ENCODE measurements around the gene LRRC8A.
A peak's percentile ranks its signal among the peaks of the same experiment; 100 is the strongest.

LRRC8A gene

GRCh38 chr9:128901822-128902221 is 19.9 kb downstream of the LRRC8A start:
- Histone ChIP-seq H2AK5ac (ENCODE audit: low read depth, low read length) (no peak overlapping the region), H3K4me1 (ENCODE audit: control insufficient read depth in 2 of 2, insufficient read depth in 1 of 2, low read depth in 1 of 2, low read length in 2 of 2) (no peaks in the 10 kb centered on the region), H2BK15ac (ENCODE audit: low read length) (no peak overlapping the region), H3K79me1 (ENCODE audit: low read depth, low read length) (peaks cover 2% of the 10 kb centered on the region), H3K36me3 (replicated peaks in 1 of 2; ENCODE audit: control insufficient read depth in 2 of 2, insufficient read depth in 2 of 2, low read length in 2 of 2) (peaks cover 4 to 44% of the 10 kb centered on the region in 2 donors), H3K23ac (ENCODE audit: low read depth, low read length, poor library complexity) (no peak overlapping the region), H3K18ac (ENCODE audit: low read length) (no peak overlapping the region), H3K9ac (ENCODE audit: low read depth, low read length, poor library complexity) (no peak overlapping the region), H4K8ac (ENCODE audit: low read depth, low read length) (no peak overlapping the region), H3K4ac (ENCODE audit: low read length) (no peak overlapping the region), H4K91ac (ENCODE audit: low read depth, low read length, poor library complexity) (no peak overlapping the region), H2BK12ac (ENCODE audit: low read length) (no peak overlapping the region), H3K4me3 (ENCODE audit: low read length in 2 of 2) (no peak overlapping the region), H3K27ac (replicated peaks; ENCODE audit: low read length) (no peak overlapping the region), H3K14ac (ENCODE audit: low read length) (no peak overlapping the region), H3K27me3 (ENCODE audit: control insufficient read depth in 3 of 3, insufficient read depth in 3 of 3, low read depth in 1 of 3, low read length in 3 of 3) (no peaks in the 10 kb centered on the region), H2AFZ (ENCODE audit: low read length) (no peak overlapping the region), H3K9me3 (replicated peaks in 1 of 2; ENCODE audit: control insufficient read depth in 2 of 2, insufficient read depth in 1 of 2, low read depth in 1 of 2, low read length in 2 of 2) (no peaks in the 10 kb centered on the region), H2BK120ac (ENCODE audit: low read depth, low read length) (no peak overlapping the region), H2BK5ac (ENCODE audit: low read length) (peak overlapping the region; percentile 24), H3K4me2 (ENCODE audit: insufficient read depth, low read length, poor library complexity, severe bottlenecking) (no peak overlapping the region)
- no peak for DNase-seq (ENCODE audit: low spot score)
- WGBS, 2 donors (ENCODE audit: extremely low coverage in 2 of 2, insufficient read length in 2 of 2, insufficient replicate concordance in 1 of 2): no CpG with 5 or more reads among the region's 5 CpGs

GRCh38 chr9:128902351-128903078 is 20.6 kb downstream of the LRRC8A start:
- H3K27ac ChIP-seq (replicated peaks; ENCODE audit: low read length): no peak overlapping the region

GRCh38 chr9:128903079-128903461 is 21.1 kb downstream of the LRRC8A start:
- Histone ChIP-seq H3K27me3 (ENCODE audit: control insufficient read depth in 3 of 3, insufficient read depth in 3 of 3, low read depth in 1 of 3, low read length in 3 of 3) (no peaks in the 10 kb centered on the region), H3K14ac (ENCODE audit: low read length) (no peak overlapping the region), H2AFZ (ENCODE audit: low read length) (no peak overlapping the region), H2BK120ac (ENCODE audit: low read depth, low read length) (no peak overlapping the region), H2BK15ac (ENCODE audit: low read length) (no peak overlapping the region), H3K18ac (ENCODE audit: low read length) (no peak overlapping the region), H3K4me2 (ENCODE audit: insufficient read depth, low read length, poor library complexity, severe bottlenecking) (no peak overlapping the region), H3K9ac (ENCODE audit: low read depth, low read length, poor library complexity) (no peak overlapping the region), H3K23ac (ENCODE audit: low read depth, low read length, poor library complexity) (no peak overlapping the region), H3K79me1 (ENCODE audit: low read depth, low read length) (peaks cover 5% of the 10 kb centered on the region), H2BK12ac (ENCODE audit: low read length) (no peak overlapping the region), H3K9me3 (replicated peaks in 1 of 2; ENCODE audit: control insufficient read depth in 2 of 2, insufficient read depth in 1 of 2, low read depth in 1 of 2, low read length in 2 of 2) (no peaks in the 10 kb centered on the region), H4K8ac (ENCODE audit: low read depth, low read length) (no peak overlapping the region), H3K4me3 (ENCODE audit: low read length in 2 of 2) (no peak overlapping the region), H3K36me3 (replicated peaks in 1 of 2; ENCODE audit: control insufficient read depth in 2 of 2, insufficient read depth in 2 of 2, low read length in 2 of 2) (peaks cover 14 to 44% of the 10 kb centered on the region in 2 donors), H3K4me1 (ENCODE audit: control insufficient read depth in 2 of 2, insufficient read depth in 1 of 2, low read depth in 1 of 2, low read length in 2 of 2) (no peaks in the 10 kb centered on the region), H3K4ac (ENCODE audit: low read length) (no peak overlapping the region), H4K91ac (ENCODE audit: low read depth, low read length, poor library complexity) (no peak overlapping the region), H2AK5ac (ENCODE audit: low read depth, low read length) (no peak overlapping the region), H2BK5ac (ENCODE audit: low read length) (peak overlapping the region; percentile 24), H3K27ac (replicated peaks; ENCODE audit: low read length) (no peak overlapping the region)
- WGBS, 2 donors (ENCODE audit: extremely low coverage in 2 of 2, insufficient read length in 2 of 2, insufficient replicate concordance in 1 of 2): no CpG with 5 or more reads among the region's 2 CpGs
- DNase-seq (ENCODE audit: low spot score): no peak

More at GRCh38 chr9:128902351-128903078, 20.6 kb downstream of the LRRC8A start:
- Histone ChIP-seq H3K14ac (ENCODE audit: low read length) (no peak overlapping the region), H3K4ac (ENCODE audit: low read length) (no peak overlapping the region), H2BK120ac (ENCODE audit: low read depth, low read length) (no peak overlapping the region), H3K18ac (ENCODE audit: low read length) (no peak overlapping the region), H3K9me3 (replicated peaks in 1 of 2; ENCODE audit: control insufficient read depth in 2 of 2, insufficient read depth in 1 of 2, low read depth in 1 of 2, low read length in 2 of 2) (no peaks in the 10 kb centered on the region), H3K4me2 (ENCODE audit: insufficient read depth, low read length, poor library complexity, severe bottlenecking) (no peak overlapping the region), H3K23ac (ENCODE audit: low read depth, low read length, poor library complexity) (no peak overlapping the region), H3K27me3 (ENCODE audit: control insufficient read depth in 3 of 3, insufficient read depth in 3 of 3, low read depth in 1 of 3, low read length in 3 of 3) (no peaks in the 10 kb centered on the region), H2AFZ (ENCODE audit: low read length) (no peak overlapping the region), H4K91ac (ENCODE audit: low read depth, low read length, poor library complexity) (no peak overlapping the region), H3K9ac (ENCODE audit: low read depth, low read length, poor library complexity) (no peak overlapping the region), H3K4me1 (ENCODE audit: control insufficient read depth in 2 of 2, insufficient read depth in 1 of 2, low read depth in 1 of 2, low read length in 2 of 2) (no peaks in the 10 kb centered on the region), H3K4me3 (ENCODE audit: low read length in 2 of 2) (no peak overlapping the region), H2BK12ac (ENCODE audit: low read length) (no peak overlapping the region), H3K36me3 (replicated peaks in 1 of 2; ENCODE audit: control insufficient read depth in 2 of 2, insufficient read depth in 2 of 2, low read length in 2 of 2) (peaks cover 9 to 44% of the 10 kb centered on the region in 2 donors), H4K8ac (ENCODE audit: low read depth, low read length) (no peak overlapping the region), H2BK15ac (ENCODE audit: low read length) (no peak overlapping the region), H2BK5ac (ENCODE audit: low read length) (peak overlapping the region; percentile 24), H2AK5ac (ENCODE audit: low read depth, low read length) (no peak overlapping the region), H3K79me1 (ENCODE audit: low read depth, low read length) (peaks cover 2% of the 10 kb centered on the region)
- DNase-seq (ENCODE audit: low spot score): no peak
- WGBS, 2 donors (ENCODE audit: extremely low coverage in 2 of 2, insufficient read length in 2 of 2, insufficient replicate concordance in 1 of 2): no CpG with 5 or more reads among the region's 23 CpGs

- H3K18ac ChIP-seq (ENCODE audit: low read length): no peak overlapping the region
- H3K14ac ChIP-seq (ENCODE audit: low read length): no peak overlapping the region
- H2BK5ac ChIP-seq (ENCODE audit: low read length): no peak overlapping the region
- H3K27ac ChIP-seq (replicated peaks; ENCODE audit: low read length): no peak overlapping the region
- peaks cover 5% of the 10 kb centered on the region for H3K79me1 ChIP-seq (ENCODE audit: low read depth, low read length)
- no peak overlapping the region for H3K4me3 ChIP-seq (ENCODE audit: low read length in 2 of 2)
- no peak overlapping the region for H3K23ac ChIP-seq (ENCODE audit: low read depth, low read length, poor library complexity)
- no peak overlapping the region for H4K8ac ChIP-seq (ENCODE audit: low read depth, low read length)
- H3K9ac ChIP-seq (ENCODE audit: low read depth, low read length, poor library complexity): no peak overlapping the region
- H3K4me2 ChIP-seq (ENCODE audit: insufficient read depth, low read length, poor library complexity, severe bottlenecking): no peak overlapping the region
- WGBS, 2 donors (ENCODE audit: extremely low coverage in 2 of 2, insufficient read length in 2 of 2, insufficient replicate concordance in 1 of 2): no CpG with 5 or more reads among the region's 10 CpGs
- DNase-seq (ENCODE audit: low spot score): no peak
- no peaks in the 10 kb centered on the region for H3K4me1 ChIP-seq (ENCODE audit: control insufficient read depth in 2 of 2, insufficient read depth in 1 of 2, low read depth in 1 of 2, low read length in 2 of 2)
- no peak overlapping the region for H3K4ac ChIP-seq (ENCODE audit: low read length)
- H2AK5ac ChIP-seq (ENCODE audit: low read depth, low read length): no peak overlapping the region
- H2AFZ ChIP-seq (ENCODE audit: low read length): no peak overlapping the region
- H3K9me3 ChIP-seq (replicated peaks in 1 of 2; ENCODE audit: control insufficient read depth in 2 of 2, insufficient read depth in 1 of 2, low read depth in 1 of 2, low read length in 2 of 2): peaks cover 0 to 3% of the 10 kb centered on the region in 2 donors
- no peak overlapping the region for H2BK120ac ChIP-seq (ENCODE audit: low read depth, low read length)
- H3K27me3 ChIP-seq (ENCODE audit: control insufficient read depth in 3 of 3, insufficient read depth in 3 of 3, low read depth in 1 of 3, low read length in 3 of 3): no peaks in the 10 kb centered on the region
- peaks cover 20 to 44% of the 10 kb centered on the region in 2 donors for H3K36me3 ChIP-seq (replicated peaks in 1 of 2; ENCODE audit: control insufficient read depth in 2 of 2, insufficient read depth in 2 of 2, low read length in 2 of 2)
- H4K91ac ChIP-seq (ENCODE audit: low read depth, low read length, poor library complexity): no peak overlapping the region
- H2BK15ac ChIP-seq (ENCODE audit: low read length): no peak overlapping the region
- no peak overlapping the region for H2BK12ac ChIP-seq (ENCODE audit: low read length)
Measured at GRCh38 chr9:128903871-128904620, 22.1 kb downstream of the LRRC8A start.

Measured in neuronal stem cell (in vitro differentiated cells).